Measurements from ENCODE around the gene ZNF248.
"Not testable (repeated sequence)": the region's sequence is repeated elsewhere in the genome, so short reads cannot be mapped to it uniquely, and the experiment has no call there.

ZNF248 gene

GRCh38 chr10:37739181-37739580 lies 118.2 kb downstream of the ZNF248 start:
- DNase-seq (ENCODE audit: low spot score) = no peak

DNA sequence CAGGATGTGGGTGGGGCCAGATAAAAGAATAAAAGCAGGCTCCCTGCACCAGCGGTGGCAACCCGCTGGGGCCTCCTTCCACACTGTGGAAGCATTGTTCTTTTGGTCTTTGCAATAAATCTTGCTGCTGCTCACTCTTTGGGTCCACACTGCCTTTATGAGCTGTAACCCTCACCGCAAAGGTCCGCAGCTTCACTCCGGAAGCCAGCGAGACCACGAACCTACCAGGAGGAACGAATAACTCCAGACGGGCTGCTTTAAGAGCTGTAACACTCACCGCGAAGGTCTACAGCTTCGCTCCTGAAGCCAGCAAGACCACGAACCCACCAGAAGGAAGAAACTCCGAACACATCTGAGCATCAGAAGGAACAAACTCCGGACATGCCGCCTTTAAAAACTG lies 119.2 kb downstream of the ZNF248 start:
- DNase-seq (ENCODE audit: low spot score) = not testable (repeated sequence)

DNA sequence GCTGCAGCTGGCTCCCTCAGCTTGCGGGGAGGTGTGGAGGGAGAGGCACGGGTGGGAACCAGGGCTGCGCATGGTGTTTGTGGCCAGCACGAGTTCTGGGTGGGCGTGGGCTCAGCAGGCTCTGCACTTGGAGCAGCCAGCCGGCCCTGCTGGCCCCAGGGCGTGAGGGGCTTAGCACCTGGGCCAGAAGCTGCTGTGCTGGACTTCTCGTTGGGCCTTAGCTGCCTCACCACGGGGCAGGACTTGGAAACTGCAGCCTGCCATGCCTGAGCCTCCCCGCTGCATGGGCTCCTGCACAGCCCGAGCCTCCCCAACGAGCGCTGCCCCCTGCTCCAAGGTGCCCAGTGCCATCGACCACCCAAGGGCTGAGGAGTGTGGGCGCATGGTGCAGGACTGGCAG lies 120.1 kb downstream of the ZNF248 start:
- no peak for DNase-seq (ENCODE audit: low spot score)

DNA sequence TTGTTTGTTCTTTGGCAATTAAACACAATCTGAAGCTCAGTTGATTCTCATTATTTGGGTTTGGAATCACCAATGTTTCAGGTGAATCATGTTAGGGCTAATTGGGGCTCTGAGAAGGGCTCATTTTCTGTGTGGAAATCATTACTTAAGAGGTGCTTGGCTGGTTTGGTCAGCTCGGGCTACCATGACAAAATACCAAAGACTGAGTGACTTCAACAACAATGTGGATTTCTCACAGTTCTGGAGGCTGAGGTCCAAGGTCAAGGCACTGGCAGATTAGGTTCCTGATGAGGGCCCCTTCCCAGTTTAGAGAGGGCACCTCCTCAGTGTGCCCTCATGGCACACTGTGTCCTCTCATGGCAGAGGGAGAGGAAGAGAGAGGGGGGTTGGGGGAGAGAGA lies 121.3 kb downstream of the ZNF248 start:
- DNase-seq (ENCODE audit: low spot score) = no peak

DNA sequence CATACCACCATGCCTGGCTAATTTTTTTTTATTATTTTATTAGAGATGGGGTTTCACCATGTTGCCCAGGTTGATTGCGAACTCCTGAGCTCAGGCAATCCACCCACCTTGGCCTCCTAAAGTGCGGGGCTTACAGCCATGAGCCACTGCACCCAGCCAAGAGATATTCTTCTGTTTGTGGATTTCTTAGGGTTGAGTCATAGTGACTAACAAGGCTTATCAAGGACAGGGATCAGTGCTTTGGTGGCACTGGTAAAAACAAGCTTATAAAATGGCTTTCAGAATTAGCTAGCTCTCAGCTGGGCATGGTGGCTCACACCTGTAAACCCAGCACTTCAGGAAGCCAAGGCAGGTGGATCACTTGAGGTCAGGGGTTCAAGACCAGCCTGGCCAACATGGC lies 122.4 kb downstream of the ZNF248 start:
- DNase-seq (ENCODE audit: low spot score) = no peak
